GDM1 (cell line): ENCODE results near the gene PTBP1.
"Not testable (repeated sequence)": the region's sequence is repeated elsewhere in the genome, so short reads cannot be mapped to it uniquely, and the experiment has no call there.

ENCODE experiments used
- DNase-seq: peaks from one replicate; lab custom pipeline; 2025; lab: John Stamatoyannopoulos, UW

The PTBP1 gene

GRCh38 chr19:827710-828321 lies 30.6 kb downstream of the PTBP1 start, which contains the start of gene AZU1:
Gene AZU1 (plus strand): TSS chr19:827837. CDS start chr19:827847, 10 bp downstream.
- no peak for DNase-seq

- no peak for DNase-seq
These were observed 32.0 kb downstream of the PTBP1 start for GRCh38 chr19:829129-829758.

DNA sequence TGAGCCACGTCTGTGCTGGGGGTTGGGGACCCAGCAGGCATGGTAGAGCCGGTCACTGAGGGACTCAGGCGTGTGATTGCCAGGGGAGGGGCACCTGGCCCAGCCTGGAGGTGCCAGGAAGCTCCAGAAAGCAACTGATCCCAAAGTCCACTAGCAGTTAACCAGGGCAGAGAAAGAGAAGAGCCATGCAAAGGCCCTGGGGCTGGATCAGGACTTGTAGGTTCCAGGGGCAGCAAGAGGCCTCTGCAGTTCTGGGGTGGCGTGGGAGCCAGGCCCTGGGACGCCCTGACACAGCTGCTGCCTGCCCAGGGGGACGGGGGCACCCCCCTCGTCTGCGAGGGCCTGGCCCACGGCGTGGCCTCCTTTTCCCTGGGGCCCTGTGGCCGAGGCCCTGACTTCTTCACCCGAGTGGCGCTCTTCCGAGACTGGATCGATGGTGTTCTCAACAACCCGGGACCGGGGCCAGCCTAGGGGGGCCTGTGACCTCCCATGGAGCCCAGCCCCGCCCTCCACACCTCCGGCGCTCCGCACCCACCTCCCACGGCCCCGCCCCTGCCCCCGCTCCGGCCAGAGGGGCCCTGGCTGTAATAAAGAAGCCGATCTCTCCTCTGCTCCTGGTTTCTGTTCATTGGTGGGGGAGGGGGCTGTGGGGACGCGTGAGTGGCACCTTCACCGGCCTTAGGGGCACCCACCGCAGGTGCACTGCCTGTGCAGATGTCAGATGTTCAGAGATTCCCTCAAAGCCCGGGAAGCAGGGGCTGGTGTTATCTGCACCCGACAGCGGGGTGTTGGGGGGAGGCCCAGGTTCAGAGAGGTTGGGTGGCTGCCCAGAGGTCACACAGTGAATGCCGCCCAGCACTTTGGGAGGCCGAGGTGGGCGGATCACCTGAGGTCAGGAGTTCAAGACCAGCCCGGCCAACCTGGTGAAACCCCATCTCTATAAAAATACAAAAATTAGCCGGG lies 34.4 kb downstream of the PTBP1 start:
- DNase-seq = no peak

DNA sequence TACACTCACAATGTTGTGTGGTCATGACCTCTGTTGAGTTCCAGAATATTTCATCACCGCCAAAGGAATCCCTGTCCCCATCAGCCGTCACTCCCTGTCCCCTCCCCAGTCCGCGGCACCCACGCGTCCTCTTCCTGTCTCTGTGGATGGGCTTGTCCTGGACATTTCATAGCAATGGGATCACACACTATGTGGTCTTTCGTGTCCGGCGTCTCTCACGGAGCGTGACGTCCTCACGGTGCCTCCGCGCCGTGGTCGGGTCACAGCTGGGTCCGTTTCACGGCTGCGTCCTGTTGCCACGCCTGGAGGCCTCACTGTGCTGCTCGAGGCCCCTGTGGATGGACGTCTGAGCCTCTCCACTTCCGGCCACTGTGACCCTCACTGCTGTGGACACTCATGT lies 37.0 kb downstream of the PTBP1 start:
- no peak for DNase-seq

- DNase-seq = no peak
These were observed 38.1 kb downstream of the PTBP1 start for GRCh38 chr19:835210-835810.

GRCh38 chr19:840519-841206 lies 43.4 kb downstream of the PTBP1 start, which contains the start of gene PRTN3:
Gene PRTN3 (plus strand): TSS chr19:840999. CDS start chr19:841009, 10 bp downstream.
- no peak for DNase-seq

- not testable (repeated sequence) for DNase-seq
These were observed 45.5 kb downstream of the PTBP1 start for GRCh38 chr19:842802-843179.

DNA sequence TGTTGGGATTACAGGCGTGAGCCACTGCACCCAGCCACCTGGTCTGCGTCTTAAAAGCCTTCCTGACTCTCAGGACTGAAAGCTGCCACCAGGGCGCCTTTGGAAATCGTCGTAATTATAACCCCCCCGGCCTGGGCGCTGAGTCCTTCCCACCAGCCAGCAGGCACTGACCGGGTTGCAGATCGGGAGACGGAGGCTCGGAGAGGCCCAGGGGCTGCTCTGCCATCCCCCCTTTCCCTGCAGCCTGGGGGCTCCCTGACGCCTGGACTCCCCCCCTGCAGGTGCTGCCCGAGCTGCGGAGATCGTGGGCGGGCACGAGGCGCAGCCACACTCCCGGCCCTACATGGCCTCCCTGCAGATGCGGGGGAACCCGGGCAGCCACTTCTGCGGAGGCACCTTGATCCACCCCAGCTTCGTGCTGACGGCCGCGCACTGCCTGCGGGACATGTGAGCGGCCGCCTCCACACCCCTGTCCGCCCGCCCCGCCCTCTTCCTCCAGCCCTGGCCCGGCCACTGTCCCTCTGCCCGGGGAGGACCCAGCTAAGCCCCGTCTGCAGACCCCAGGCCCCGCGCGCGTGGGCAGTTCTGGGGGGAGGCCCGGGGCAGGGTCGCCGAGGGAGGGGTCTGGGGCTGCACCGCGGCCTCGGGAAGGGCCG lies 46.1 kb downstream of the PTBP1 start:
- DNase-seq = no peak

- DNase-seq = no peak
These were observed 46.7 kb downstream of the PTBP1 start for GRCh38 chr19:843836-844545.

DNA sequence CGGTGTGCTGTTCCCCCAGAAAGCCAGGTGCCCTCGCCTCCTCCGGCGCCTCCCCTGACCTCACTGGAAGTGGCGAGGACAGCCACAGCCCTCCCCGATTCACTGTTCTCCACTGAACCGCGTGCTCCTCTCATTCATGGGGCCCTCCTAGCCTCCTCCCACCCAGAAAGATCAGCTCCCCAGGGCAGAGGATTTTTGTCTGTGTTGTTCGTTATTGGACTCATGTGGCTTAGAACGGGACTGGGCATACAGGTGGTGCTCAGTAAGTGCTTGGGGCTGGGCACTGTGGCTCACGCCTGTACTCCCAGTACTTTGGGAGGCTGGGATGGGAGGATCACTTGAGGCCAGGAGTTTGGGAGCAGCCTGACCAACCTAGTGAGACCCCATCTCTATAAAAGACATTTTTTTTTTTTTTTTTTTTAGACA lies 47.3 kb downstream of the PTBP1 start:
- DNase-seq = no peak

GRCh38 chr19:845707-846521 lies 48.7 kb downstream of the PTBP1 start:
- no peak for DNase-seq

DNA sequence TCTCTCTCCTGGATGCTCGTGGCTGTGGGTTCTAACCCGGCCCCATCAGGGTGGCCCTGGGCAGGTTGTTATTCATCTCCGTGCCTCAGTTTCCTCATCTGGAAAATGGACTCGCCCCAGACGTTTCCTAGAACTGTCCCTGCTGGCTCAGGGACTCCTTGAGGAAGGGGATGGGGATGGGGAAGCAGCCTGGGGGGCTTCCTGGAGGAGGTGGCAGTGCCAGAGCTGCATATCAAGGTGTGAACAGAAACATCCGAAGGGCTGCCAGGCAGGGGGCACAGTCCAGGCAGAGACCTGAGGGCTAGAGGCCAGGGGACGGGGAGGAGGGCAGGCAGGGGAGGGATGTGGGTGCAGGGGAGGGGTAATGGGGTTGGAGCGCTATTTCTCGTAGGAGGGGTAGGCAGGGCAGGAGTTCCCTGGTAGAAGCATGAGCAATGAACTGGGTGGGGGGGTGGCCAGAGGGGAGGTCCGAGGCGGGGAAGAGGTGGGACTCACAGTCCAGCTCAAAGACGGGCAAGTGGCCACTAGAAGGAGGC lies 51.2 kb downstream of the PTBP1 start:
- no peak for DNase-seq

GRCh38 chr19:849195-849594 lies 51.9 kb downstream of the PTBP1 start:
- DNase-seq = not testable (repeated sequence)

- no peak for DNase-seq
These were observed 53.1 kb downstream of the PTBP1 start for GRCh38 chr19:850221-850978.

DNA sequence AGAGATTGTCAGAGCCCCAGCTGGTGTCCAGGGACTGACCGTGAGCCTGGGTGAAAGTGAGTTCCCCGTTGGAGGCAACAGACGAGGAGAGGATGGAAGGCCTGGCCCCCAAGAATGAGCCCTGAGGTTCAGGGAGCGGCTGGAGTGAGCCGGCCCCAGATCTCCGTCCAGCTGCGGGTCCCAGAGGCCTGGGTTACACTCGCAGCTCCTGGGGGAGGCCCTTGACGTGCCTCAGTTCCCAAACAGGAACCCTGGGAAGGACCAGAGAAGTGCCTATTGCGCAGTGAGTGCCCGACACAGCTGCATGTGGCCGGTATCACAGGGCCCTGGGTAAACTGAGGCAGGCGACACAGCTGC lies 53.7 kb downstream of the PTBP1 start:
- DNase-seq = no peak

DNA sequence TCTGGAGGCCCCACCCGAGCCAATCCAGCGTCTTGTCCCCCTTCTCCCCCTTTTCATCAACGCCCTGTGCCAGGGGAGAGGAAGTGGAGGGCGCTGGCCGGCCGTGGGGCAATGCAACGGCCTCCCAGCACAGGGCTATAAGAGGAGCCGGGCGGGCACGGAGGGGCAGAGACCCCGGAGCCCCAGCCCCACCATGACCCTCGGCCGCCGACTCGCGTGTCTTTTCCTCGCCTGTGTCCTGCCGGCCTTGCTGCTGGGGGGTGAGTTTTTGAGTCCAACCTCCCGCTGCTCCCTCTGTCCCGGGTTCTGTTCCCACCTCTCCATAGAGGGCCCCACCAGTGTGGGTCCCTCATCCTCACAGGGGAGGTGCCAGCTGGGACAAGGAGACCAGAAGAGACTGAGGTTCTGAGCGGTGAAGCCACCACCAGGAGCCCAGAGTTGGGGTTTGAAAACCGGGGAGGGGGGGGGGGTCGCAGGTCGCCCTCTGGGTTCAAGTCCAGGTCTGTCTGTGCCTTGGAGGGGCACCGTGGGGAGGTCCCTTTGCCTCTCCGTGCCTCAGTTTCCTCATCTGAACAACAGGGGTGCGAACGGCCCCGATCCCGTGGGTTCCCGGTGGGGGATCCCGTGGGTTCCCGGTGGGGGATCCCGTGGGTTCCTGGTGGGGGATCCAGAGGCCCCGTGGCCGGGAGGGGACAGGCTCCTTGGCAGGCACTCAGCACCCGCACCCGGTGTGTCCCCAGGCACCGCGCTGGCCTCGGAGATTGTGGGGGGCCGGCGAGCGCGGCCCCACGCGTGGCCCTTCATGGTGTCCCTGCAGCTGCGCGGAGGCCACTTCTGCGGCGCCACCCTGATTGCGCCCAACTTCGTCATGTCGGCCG lies 55.1 kb downstream of the PTBP1 start, which contains the start of gene ELANE:
Gene ELANE, plus strand, starts transcription at position 168 of the 878 bp plus-strand sequence. Its CDS starts 26 bp downstream, at position 194.
- DNase-seq = no peak

DNA sequence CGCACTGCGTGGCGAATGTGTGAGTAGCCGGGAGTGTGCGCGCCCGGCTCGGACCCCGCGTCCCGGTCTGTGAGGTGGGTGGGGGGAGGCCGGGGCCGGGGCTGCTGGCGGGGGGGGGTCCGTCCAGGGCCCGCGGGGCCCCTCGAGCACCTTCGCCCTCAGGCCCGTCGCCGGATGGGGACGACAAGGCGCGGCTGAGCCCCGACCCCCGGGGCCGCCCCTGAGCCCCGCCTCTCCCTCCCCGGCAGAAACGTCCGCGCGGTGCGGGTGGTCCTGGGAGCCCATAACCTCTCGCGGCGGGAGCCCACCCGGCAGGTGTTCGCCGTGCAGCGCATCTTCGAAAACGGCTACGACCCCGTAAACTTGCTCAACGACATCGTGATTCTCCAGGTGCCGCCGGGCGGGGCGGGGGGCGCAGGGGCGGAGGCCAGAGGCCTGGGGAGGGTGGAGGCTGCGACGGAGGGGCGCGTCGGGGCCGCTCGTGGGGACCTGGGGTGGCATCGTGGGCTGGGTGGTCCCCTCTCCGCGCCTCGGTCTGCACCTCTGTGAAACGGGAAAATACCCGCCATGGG lies 55.8 kb downstream of the PTBP1 start:
- no peak for DNase-seq
